Activated CD4-positive, alpha-beta T cell treated with anti-CD3 and anti-CD28 coated beads, Interleukin-2, amount 10 ng/mL, durations not matched to agents 7 days and 5 days (primary cell): ENCODE measurements around the gene ATF7IP. TPM values are rescaled to one million over a fixed set of nuclear protein-coding genes. Genes with fewer than 3 reads are reported as not detected.

Experiments
- CTCF ChIA-PET: fragments of 350-600 bp; sonication (Branson Sonifier 250); formaldehyde crosslinking; loops from one replicate; lab custom pipeline; 2021; ENCODE audit warnings: antibody characterized with exemption; lab: Charles Lee
- POLR2A ChIA-PET: fragments of 350-600 bp; sonication (Branson Sonifier 250); formaldehyde crosslinking; loops from one replicate; lab custom pipeline; 2021; ENCODE audit warnings: antibody characterized with exemption; lab: Charles Lee
- DNase-seq: peaks from one replicate; pipeline ENCODE4 v3.0.0-alpha.2; 2020
- H3K27ac Mint-ChIP-seq: one replicate; pipeline ENCODE4 v1.8.0; 2021; ENCODE audit warnings: mild to moderate bottlenecking, moderate library complexity, mixed read lengths
- H3K27me3 Mint-ChIP-seq: one replicate; pipeline ENCODE4 v1.8.0; 2021; ENCODE audit warnings: mixed read lengths
- H3K36me3 Mint-ChIP-seq: one replicate; pipeline ENCODE4 v1.8.0; 2021; ENCODE audit warnings: low read depth, mixed read lengths
- H3K4me1 Mint-ChIP-seq: one replicate; pipeline ENCODE4 v1.8.0; 2021; ENCODE audit warnings: mixed read lengths
- H3K4me3 Mint-ChIP-seq: one replicate; pipeline ENCODE4 v1.8.0; 2021; ENCODE audit warnings: mild to moderate bottlenecking, moderate library complexity, mixed read lengths
- H3K9me3 Mint-ChIP-seq: one replicate; pipeline ENCODE4 v1.8.0; 2021; ENCODE audit warnings: mixed read lengths
- total RNA-seq, 2 experiments: library from RNA; stranded (reverse); gene quantifications; one replicate each; pipeline ENCODE4 v1.2.3, GENCODE V29; 2021

Gene ATF7IP
- total RNA-seq, 2 experiments from 2014 or later = 96.7 to 108 TPM

GRCh38 chr12:14521822-14522221 lies 156.3 kb downstream of the ATF7IP start:
- H3K9me3 Mint-ChIP-seq = peaks cover 22% of the 10 kb centered on the region
- DNase-seq = no peak
- POLR2A ChIA-PET = no interaction called here
- no peak overlapping the region for H3K4me3 Mint-ChIP-seq
- peaks cover 2% of the 10 kb centered on the region for H3K27me3 Mint-ChIP-seq
- H3K27ac Mint-ChIP-seq = no peak overlapping the region
- no peaks in the 10 kb centered on the region for H3K4me1 Mint-ChIP-seq
- no peaks in the 10 kb centered on the region for H3K36me3 Mint-ChIP-seq
- CTCF ChIA-PET = interaction anchor here (0.5 kb wide), 1 partner anchor 124 kb away, joined by 3 read pairs; no protein-coding TSS in a partner anchor

DNA sequence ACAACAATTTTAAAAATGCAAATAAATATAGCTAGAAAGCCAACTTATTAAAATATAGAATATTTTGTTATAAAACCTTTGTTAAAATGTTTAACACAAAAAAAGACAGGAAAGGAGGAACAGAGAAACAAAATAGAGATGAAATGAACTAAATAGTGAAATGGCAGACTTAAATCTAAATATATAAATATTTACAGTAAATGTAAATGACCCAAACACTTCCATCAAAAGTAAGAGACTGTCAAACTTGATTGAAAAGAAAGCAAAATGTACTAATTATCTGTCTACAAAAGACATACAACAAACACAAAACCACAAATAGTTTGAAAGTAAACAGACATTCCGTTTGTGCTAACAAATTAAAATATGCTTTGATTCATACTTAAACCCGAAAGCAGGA lies 160.5 kb downstream of the ATF7IP start:
- H3K4me1 Mint-ChIP-seq = no peaks in the 10 kb centered on the region

DNA sequence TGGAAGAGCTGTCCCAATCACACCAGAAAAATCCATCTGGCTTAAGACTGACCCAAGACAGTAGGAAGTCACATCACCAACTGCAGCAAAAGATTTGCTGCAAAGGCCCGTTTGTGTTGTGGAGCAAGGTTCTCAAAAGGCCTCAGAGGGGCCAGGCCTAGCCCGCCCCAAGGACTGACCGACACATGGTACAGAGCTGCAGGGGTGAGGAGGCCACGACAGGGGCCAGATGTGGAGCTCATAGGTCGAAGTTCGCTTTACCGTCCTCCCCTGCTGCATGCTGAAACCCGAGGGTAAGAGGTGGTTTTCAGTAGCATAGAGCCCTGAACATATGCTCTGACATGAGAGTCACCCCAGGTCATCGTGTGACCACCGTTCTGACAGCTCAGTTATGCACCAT lies 166.7 kb downstream of the ATF7IP start:
- POLR2A ChIA-PET = no interaction called here
- H3K4me3 Mint-ChIP-seq = no peak overlapping the region
- no peak for DNase-seq
- no peak overlapping the region for H3K27ac Mint-ChIP-seq
- H3K4me1 Mint-ChIP-seq = no peaks in the 10 kb centered on the region
- CTCF ChIA-PET = no interaction called here
- no peaks in the 10 kb centered on the region for H3K36me3 Mint-ChIP-seq
- no peaks in the 10 kb centered on the region for H3K27me3 Mint-ChIP-seq
- H3K9me3 Mint-ChIP-seq = peaks cover 2% of the 10 kb centered on the region

More for the DNA sequence above, 160.5 kb downstream of the ATF7IP start:
- no peak overlapping the region for H3K4me3 Mint-ChIP-seq
- peaks cover 22% of the 10 kb centered on the region for H3K9me3 Mint-ChIP-seq
- ChIA-PET CTCF (no interaction called here), POLR2A (no interaction called here)
- peaks cover 2% of the 10 kb centered on the region for H3K27me3 Mint-ChIP-seq
- H3K36me3 Mint-ChIP-seq = no peaks in the 10 kb centered on the region
- no peak overlapping the region for H3K27ac Mint-ChIP-seq
- DNase-seq = no peak

DNA sequence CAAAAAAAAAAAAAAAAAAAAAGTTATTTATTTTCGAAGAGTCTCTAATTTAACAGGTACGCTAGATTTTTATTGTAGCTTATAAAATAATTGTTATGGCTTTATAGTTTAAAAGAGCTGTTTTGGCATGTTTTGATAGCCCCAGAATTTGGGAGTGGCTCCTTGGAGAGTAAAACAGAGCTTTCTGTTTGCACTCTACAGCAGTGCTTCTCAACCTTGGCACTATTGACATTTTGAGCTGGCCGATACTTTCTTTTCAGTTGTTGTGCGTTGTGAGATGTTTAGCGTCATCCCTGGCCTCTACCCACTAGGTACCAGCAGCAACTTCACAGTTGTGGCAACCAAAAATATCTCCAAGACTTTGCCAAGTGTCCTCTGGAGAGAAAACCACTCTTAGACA lies 171.6 kb downstream of the ATF7IP start:
- no peak overlapping the region for H3K4me3 Mint-ChIP-seq
- H3K9me3 Mint-ChIP-seq = peaks cover 2% of the 10 kb centered on the region
- H3K27ac Mint-ChIP-seq = no peak overlapping the region
- POLR2A ChIA-PET = no interaction called here
- no peaks in the 10 kb centered on the region for H3K36me3 Mint-ChIP-seq
- no peak for DNase-seq
- H3K4me1 Mint-ChIP-seq = no peaks in the 10 kb centered on the region
- CTCF ChIA-PET = no interaction called here
- no peaks in the 10 kb centered on the region for H3K27me3 Mint-ChIP-seq

- DNase-seq = no peak
- Mint-ChIP-seq H3K36me3 (no peaks in the 10 kb centered on the region), H3K4me1 (no peaks in the 10 kb centered on the region), H3K4me3 (no peak overlapping the region), H3K27ac (no peak overlapping the region), H3K9me3 (no peaks in the 10 kb centered on the region), H3K27me3 (no peaks in the 10 kb centered on the region)
- CTCF ChIA-PET = no interaction called here
- POLR2A ChIA-PET = no interaction called here
Observed at GRCh38 chr12:14540801-14541462, 175.4 kb downstream of the ATF7IP start.

GRCh38 chr12:14545144-14546124 lies 180.0 kb downstream of the ATF7IP start:
- H3K27me3 Mint-ChIP-seq = no peaks in the 10 kb centered on the region
- ChIA-PET POLR2A (no interaction called here), CTCF (no interaction called here)
- DNase-seq = no peak
- no peak overlapping the region for H3K27ac Mint-ChIP-seq
- H3K9me3 Mint-ChIP-seq = no peaks in the 10 kb centered on the region
- no peak overlapping the region for H3K4me3 Mint-ChIP-seq
- no peaks in the 10 kb centered on the region for H3K4me1 Mint-ChIP-seq
- no peaks in the 10 kb centered on the region for H3K36me3 Mint-ChIP-seq

DNA sequence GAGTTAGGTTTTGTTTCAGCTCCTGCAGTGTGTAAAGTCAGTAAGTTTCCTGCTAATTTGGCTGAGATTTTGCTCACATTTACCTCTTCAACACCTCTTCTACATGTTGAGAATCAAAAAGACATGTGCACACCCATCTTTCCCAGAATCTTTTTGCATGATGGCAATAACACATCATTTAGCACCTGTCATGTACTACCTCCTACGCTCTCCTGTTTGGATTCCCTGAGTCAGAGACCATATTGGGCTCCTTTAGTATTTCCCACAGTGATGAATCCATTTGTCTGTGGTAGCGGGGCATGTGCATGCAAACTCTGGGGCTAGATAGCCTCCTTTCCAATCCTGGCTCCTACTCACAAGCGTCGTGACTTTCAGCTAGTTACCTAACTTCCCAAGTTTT lies 182.1 kb downstream of the ATF7IP start:
- no peaks in the 10 kb centered on the region for H3K9me3 Mint-ChIP-seq
- DNase-seq = no peak
- H3K27me3 Mint-ChIP-seq = no peaks in the 10 kb centered on the region
- no peaks in the 10 kb centered on the region for H3K4me1 Mint-ChIP-seq
- CTCF ChIA-PET = no interaction called here
- H3K36me3 Mint-ChIP-seq = no peaks in the 10 kb centered on the region
- POLR2A ChIA-PET = no interaction called here
- H3K27ac Mint-ChIP-seq = no peak overlapping the region
- no peak overlapping the region for H3K4me3 Mint-ChIP-seq

DNA sequence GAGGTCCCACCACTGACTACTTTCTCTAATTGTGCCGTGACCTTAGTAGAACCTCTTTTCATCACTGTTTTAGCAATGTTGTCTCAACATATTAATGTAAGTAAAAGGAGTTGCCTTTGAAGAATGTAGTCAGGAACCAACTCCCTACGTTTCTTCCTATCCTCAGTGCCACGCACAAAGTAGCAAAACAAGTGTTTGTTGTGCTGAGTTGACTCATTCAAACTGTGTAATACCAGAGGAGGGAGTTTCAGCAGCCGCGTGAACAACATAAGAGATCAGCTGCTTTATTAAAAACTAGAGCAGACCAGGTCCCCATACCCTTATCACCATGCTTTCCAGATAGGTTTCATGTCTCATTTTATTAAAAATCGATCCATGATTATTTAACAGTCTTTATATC lies 183.1 kb downstream of the ATF7IP start:
- CTCF ChIA-PET = no interaction called here
- POLR2A ChIA-PET = no interaction called here
- no peaks in the 10 kb centered on the region for H3K27me3 Mint-ChIP-seq
- H3K4me1 Mint-ChIP-seq = no peaks in the 10 kb centered on the region
- no peaks in the 10 kb centered on the region for H3K9me3 Mint-ChIP-seq
- no peak overlapping the region for H3K27ac Mint-ChIP-seq
- DNase-seq = no peak
- no peaks in the 10 kb centered on the region for H3K36me3 Mint-ChIP-seq
- no peak overlapping the region for H3K4me3 Mint-ChIP-seq

Other genes with a start within 250 kb of the ATF7IP start
- gene PLBD1, start 202.2 kb downstream of the ATF7IP start, total RNA-seq = not detected